Posterior vena cava (tissue), 2 donors: ENCODE data around the gene PARP9. TPM values are rescaled to one million over a fixed set of nuclear protein-coding genes. Genes with fewer than 3 reads are reported as not detected.

Source experiments
- DNase-seq: peaks from one replicate; pipeline ENCODE4 v3.0.0-alpha.2; 2020; ENCODE audit warnings: low spot score
- intact Hi-C, 2 donors: fragments of 100-400 bp; cut with DNase I; formaldehyde crosslinking; loops; one replicate each; pipeline versions ENCODE4 v1.14.1 to v1.14.2; 2022 to 2023
- long read RNA-seq, 2 donors: library from polyadenylated mRNA; unstranded; transcript quantifications; one replicate each; pipeline ENCODE4 v2.0.0, GENCODE V29; 2020 to 2021
- total RNA-seq, 2 donors: library from RNA; stranded (reverse); fragmentation: NEBNext Ultra II Directional; extraction: Animal tissue kit (Norgen Biotek cat#: 25700); gene quantifications; one replicate each; pipeline ENCODE4 v1.2.1, GENCODE V29; 2021
- donor health status: DM: yes; HTN: yes; CAD: no.
- donor health status: DM: yes; HTN: yes; CAD: no.

The PARP9 gene
- 10 to 100 TPM; 29.8 to 31.9 TPM for total RNA-seq
- long read RNA-seq, donor 1, partial matches to known transcripts = 5 of 18 reads
- long read RNA-seq, donor 1, other reads (novel, unspliced or antisense) = 10 of 18 reads
- long read RNA-seq, donor 2, full-length matches to known transcripts = 2 of 54 reads
- long read RNA-seq, donor 2, partial matches to known transcripts = 35 of 54 reads
- long read RNA-seq, donor 2, other reads (novel, unspliced or antisense) = 17 of 54 reads

GRCh38 chr3:122564155-122564912 lies at the start of gene PARP9, which contains the start of gene DTX3L:
TSS of gene PARP9 (minus strand) at chr3:122564300. CDS start at chr3:122559620, 4,680 bp downstream.
TSS of gene DTX3L (plus strand) at chr3:122564338. CDS start at chr3:122564427, 89 bp downstream.
- DNase-seq = peak; percentile 95
- intact Hi-C loops = loop anchor here (5.0 kb wide), 2 partner anchors 113 to 118 kb away; partner anchors contain the start of gene PARP14 (in 1 of the 2)

- DNase-seq = no peak
- intact Hi-C loops = no loop called here
Observed at GRCh38 chr3:122612696-122613095, 48.6 kb upstream of the PARP9 start.

GRCh38 chr3:122609798-122610559 lies 45.9 kb upstream of the PARP9 start:
- intact Hi-C loops = no loop called here
- DNase-seq = no peak

DNA sequence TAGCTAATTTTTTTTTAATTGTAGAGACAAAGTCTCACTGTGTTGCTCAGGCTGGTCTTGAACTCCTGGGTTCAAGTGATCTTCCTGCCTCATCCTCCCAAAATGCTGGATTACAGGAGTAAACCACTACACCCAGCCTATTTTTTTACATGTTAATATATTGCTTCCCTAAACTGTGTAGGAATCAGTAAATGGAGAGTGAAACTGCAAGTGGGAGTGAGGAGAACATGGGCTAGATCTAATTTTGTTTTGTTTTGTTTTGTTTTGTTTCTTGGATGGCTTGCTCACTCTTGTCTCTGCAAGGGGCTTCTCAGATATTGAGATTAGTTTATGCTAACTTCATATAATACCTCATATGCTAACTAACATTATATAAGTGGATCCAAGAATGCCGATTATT lies 44.8 kb upstream of the PARP9 start:
- no peak for DNase-seq
- intact Hi-C loops = no loop called here

- no peak for DNase-seq
- intact Hi-C loops = no loop called here
Observed at GRCh38 chr3:122606330-122606729, 42.2 kb upstream of the PARP9 start.

- DNase-seq = no peak
- intact Hi-C loops = no loop called here
Observed at GRCh38 chr3:122603056-122603455, 39.0 kb upstream of the PARP9 start.

GRCh38 chr3:122602011-122602710 lies 38.1 kb upstream of the PARP9 start:
- DNase-seq = no peak
- intact Hi-C loops = no loop called here

DNA sequence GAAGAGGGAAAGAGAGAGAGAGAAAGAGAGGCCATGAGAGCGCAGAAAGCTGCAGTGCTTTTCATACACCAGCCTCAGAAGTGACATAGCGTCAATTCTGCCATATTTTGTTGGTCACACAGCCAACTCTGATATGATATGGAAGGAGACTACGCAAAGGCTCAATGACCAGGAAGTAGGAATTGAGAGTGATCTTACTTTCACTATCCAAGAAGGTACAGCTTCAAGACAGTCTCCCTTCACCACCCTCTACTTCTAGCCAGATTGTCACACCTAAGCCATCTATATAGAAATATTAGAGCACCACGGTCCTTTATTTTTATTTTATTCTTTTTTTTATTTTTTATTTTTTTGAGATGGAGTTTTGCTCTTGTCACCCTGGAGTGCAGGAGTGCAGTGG lies 34.5 kb upstream of the PARP9 start:
- DNase-seq = no peak
- intact Hi-C loops = no loop called here

- intact Hi-C loops = no loop called here
Observed at GRCh38 chr3:122598151-122598550, 34.1 kb upstream of the PARP9 start.

GRCh38 chr3:122594025-122594424 lies 29.9 kb upstream of the PARP9 start:
- intact Hi-C loops = no loop called here
- DNase-seq = no peak

More at GRCh38 chr3:122598151-122598550, 34.1 kb upstream of the PARP9 start:
- no peak for DNase-seq

GRCh38 chr3:122590610-122591009 lies 26.5 kb upstream of the PARP9 start:
- DNase-seq = no peak
- intact Hi-C loops = no loop called here

DNA sequence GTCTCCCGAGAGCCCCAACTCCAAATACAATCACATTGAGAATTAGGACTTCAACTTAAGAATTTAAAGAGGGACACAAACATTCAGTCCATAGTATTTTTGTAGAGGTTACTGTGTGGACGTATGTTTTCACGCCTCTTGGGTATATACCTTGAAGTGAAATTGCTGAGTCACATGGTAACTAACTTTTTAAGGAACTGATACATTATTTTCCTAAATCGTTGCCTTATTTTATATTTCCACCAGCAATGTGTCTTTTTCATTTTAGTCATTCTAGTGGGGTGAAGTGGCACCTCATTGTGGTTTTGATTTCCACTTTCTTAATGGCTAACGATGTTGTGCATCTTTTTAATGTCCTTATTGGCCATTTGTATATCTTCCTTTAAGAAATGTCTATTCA lies 25.2 kb upstream of the PARP9 start:
- intact Hi-C loops = no loop called here
- DNase-seq = no peak

DNA sequence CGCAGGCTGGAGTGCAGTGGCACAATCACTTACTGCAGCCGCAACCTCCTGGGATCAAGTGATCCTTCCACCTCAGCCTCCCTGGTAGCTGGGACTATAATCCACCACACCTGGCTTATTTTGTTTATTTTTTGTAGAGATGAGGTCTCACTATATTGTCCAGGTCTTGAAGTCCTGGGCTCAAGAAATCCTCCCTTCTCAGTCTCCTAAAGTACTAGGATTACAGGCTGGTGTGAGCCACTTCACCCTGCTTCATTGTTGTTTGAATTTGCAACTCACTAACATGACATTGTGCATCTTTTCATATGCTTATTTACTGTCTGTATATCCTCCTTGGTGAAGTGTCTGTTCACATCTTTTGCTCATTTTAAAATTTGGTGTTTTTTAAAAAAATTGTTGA lies 23.5 kb upstream of the PARP9 start:
- no peak for DNase-seq
- intact Hi-C loops = no loop called here

DNA sequence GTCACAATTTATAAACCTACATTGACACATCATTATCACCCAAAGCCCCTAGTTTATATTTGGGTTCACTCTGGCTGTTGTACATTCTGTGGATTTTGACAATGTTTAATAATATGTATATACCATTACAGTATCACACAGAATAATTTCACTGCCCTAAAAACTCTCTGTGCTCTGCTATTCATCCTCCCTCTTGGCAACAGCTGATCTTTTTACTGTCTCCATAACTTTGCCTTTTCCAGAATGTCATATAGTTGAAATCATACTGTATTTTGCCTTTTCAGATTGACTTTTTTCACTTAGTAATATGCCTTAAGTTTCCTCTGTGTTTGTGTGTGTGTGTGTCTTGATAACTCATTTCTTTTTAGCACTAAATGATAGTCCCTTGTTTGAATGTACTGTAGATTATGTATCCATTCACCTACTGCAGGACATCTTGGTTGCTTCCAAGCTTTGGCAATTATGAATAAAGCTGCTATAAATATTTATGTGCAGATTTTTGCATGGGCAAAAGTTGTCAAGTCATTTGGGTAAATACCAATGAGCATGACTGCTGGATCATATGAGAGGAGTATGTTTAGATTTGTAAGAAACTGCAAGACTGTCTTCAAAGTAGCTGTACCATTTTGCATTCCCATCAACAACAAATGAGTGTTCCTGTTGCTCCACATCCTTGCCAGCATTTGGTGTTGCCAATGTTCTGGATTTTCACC lies 22.8 kb upstream of the PARP9 start:
- DNase-seq = no peak
- intact Hi-C loops = no loop called here

DNA sequence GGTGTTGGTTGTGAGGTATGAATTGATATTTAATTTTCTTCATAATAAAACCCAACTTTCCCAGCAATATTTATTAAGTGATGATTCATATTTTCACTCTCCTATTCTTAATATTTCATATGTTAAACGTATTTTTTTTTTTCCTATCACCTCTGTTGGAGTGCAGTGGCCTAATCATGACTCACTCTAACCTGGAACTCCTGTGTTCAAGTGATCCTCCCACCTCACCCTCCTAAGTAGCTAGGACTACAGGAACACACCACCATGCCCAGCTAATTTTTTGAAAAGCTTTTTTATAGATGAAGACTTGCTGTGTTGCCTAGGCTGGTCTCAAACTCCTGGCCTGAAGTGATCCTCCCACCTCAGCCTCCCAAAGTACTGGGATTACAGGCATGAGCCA lies 22.0 kb upstream of the PARP9 start:
- no peak for DNase-seq
- intact Hi-C loops = no loop called here

- intact Hi-C loops = no loop called here
- DNase-seq = no peak
Observed at GRCh38 chr3:122582390-122582789, 18.3 kb upstream of the PARP9 start.

DNA sequence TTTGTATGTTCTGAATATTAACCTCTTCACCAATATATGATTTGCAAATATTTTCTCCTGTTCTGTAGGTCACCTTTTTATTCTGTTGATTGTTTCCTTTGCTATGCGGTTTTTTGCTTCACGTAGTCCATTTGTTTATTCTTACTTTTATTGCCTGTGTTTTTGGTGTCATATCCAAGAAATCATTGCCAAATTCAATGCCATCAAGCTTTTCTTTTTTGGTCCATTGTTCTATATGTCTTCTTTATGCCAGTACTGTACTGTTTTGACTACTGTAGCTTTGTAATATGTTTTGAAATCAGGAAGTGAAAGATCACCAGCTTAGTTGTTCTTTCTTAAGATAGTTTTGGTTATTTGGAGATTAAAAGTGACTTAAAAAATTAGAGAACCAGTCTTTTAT lies 17.5 kb upstream of the PARP9 start:
- no peak for DNase-seq
- intact Hi-C loops = no loop called here

DNA sequence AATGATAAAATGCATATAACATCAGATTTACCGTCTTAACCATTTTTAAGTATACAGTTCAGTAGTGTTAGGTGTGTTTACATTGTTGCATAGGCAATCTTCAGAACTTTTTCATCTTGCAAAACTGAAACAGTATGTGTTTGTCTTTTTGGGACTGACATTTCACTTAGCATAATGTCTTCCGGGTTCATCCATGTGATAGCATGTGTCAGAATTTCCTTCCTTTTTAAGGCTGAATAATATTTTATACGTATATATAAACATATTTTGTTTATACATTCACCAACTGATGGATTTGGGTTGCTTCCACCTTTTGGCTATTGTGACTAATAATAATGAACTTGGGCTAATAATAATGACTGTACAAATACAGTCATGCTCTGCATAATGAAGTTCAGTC lies 16.4 kb upstream of the PARP9 start:
- intact Hi-C loops = no loop called here
- DNase-seq = no peak
